NCI-H446 treated with DMSO at 0.1 percent for 48 hours (cell line): ENCODE measurements around the gene LAPTM5.
"Not testable (repeated sequence)": the region's sequence is repeated elsewhere in the genome, so short reads cannot be mapped to it uniquely, and the experiment has no call there.

Source experiments
- DNase-seq: peaks from one replicate; lab custom pipeline; 2025; lab: John Stamatoyannopoulos, UW

Gene LAPTM5

DNA sequence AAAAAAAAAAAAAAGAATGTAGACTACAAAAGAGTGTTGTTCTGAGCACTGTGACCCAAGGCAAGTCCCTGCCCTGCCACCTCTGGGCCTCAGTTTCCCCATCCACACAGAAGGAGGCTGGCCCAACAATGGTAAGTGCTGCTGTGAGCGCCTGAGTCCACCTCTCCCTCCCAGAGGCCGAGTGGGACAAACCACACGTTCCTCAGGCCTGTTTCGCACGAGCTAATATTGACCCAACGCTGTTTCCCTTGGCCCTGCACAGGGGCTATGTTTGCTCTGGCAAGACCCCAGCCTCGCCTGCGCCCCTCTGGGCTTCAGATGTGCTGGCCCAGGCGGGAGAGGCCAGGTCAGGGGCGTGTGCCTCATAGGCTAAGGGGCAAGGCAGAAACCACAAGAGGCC, 12.6 kb upstream of the LAPTM5 start:
- no peak for DNase-seq

DNA sequence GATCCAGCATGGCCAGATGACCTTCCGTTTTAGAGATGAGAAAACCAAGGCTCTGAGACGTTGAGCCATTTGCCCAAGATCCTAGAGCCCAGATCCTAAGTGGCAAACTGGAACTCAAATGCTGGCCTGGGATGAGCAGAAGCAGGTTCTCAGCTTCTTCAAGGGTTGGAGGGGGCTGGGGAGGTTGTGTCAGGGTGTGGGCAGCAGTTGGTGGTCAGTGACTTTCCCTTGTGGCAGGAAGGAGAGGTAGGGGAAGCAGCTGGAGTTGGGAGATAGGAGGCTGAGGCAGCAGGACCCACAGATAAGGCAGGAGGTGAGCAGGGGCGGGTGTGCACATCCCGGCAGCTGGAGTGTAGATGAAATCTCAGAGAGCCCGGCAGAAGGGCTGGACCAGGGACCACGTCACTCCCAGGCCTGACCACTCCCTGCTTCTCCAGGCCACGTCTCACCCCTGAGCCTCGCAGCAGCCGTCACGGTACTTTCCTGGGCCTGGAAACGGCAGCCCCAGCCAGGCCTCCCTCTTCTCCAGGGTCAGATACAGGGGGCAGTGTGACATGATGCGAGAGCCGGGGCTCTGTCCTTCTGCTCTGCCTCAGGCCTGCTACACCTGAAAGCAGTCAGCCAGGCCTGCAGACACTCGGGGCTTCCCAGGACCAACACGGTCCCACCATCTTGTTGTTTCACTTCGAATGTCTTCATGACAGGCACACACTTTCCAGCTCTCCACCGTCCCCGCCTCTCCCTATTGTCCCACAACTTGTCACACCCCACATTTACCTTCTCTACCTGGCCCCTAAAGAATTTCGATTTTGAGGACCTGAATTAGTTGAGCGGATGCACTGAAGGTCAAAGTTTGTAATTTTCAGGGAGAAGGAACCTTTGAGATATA, 11.5 kb upstream of the LAPTM5 start:
- no peak for DNase-seq

DNA sequence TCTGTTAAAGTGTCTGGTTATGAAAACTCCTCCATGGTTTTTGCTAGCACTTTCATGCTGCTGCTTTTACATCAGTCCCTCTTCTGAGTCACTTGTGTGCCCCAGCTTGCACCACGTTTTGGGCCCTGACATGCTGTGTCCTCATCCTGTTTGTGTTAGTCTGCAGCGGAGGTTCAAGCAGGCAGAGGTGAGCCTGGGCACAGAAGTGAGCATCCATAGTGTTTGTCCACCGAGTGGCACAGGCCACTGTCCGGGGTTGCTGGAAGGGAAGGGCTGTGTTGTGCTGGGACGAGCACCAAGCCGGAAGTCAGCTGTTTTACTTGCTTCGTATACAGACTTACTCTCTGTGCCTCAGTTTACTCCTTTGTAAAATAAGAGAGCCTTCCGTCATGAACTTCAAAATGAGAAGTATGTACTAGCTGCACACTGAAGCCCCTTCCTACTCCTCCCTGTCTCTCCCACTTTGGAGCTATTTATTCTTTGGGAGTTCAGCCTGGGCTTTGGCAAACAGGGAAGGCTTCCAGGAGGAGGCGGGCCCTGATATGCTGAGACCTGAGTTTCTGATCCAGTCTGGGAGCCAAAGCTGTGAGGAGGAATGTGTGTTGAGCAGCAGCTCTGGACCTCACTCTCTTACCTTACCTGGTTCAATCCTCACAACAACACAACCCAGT, 10.7 kb upstream of the LAPTM5 start:
- DNase-seq = no peak

DNA sequence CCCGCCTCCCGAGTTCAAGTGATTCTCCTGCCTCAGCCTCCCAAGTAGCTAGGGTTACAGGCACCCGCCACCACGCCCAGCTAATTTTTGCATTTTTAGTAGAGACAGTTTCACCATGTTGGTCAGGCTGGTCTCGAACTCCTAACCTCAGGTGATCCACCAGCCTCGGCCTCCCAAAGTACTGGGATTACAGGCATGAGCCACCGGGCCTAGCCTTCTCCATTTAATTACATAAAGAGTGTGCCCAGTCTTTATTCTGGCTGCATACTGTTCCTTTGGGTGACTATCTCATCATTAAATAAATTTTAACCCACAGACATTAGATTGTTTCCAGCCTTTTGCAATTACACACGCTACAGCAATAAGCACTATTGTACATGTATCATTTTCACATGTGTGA, 9.4 kb upstream of the LAPTM5 start:
- not testable (repeated sequence) for DNase-seq

DNA sequence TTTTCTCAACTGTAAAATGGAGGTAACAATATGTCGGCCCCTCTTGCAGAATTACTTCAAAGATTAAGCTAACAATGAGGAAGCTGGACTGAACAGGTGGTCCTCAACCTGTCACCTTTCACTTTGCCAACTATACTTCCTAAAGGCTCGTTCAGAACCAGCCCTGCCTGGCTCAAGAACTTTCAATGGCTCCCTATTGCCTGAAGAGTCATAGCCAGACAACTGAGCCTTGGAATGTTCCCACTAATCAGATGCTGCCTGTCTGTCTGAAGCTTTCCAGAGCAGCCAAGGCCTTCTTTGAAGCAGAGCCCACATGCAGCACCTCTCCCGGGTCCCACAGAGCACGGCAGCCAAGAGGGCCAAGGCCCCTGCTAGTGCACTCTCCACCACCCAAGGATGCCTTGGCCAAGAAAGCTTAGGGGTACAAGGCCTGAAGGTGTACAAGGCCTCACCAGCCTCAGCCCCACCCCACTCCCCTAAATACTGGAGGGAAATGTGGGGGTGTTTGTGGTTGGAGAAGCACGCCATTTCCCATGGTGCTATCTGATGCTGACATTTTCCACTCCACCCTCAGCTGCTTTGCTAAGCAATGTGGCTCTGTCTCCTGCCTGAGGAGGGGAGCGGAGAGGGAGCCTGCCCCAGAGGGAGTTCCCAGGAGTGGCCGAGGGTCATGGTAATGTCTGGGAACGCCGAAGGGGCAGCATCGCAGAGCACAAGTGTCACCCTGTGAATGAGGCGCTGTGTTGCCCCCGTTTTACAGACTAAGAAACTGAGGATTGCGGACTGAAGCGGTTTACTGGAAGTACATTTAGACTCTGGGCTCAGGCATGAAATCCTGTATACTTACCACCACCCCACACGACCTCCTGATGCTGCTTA, 8.2 kb upstream of the LAPTM5 start:
- no peak for DNase-seq

DNA sequence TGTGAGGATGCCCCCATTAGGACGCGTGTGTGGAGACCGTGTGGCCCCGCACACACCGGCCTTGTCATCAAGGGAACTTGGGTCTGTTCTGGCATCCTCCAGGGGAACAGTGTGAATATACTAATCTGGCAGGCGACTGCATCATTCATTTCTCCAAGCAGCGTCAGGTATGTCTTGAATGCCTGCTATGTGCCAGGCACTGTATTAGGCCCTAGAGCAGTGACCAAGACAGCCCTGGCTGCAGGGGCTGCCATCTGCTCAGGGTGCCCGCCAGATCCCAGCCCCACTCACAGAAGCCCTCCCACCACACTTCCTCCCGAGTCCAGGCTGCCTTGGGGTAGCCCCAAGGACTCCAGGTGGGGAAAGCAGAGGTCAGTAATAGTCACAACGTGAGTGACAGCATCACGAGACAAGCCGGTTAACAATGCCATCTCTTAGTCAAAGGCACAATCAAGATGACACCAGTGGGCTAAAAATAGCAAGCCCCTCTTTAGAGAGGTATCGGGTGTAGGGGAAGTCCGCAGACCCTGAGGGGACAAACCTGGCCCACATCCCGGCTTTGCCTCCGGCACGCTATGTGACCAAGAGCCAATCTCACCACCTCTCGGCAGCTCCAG, 7.5 kb upstream of the LAPTM5 start:
- DNase-seq = no peak

DNA sequence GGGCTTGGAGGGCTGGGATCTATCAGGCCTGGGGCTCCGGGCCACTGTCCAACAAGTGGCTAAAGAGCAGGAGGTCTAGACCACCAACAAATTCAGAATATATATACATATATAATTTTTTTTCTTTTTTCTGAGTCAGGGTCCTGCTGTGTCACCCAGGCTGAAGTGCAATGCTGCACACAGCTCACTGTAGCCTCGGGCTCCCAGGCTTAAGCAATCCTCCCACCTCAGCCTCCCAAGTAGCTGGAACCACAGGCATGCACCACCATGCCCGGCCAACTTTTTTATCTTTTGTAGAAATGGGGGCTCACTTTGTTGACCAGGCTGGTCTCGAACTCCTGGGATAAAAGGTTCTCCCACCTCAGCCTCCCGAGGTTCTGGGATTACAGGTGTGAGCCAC, 6.8 kb upstream of the LAPTM5 start:
- no peak for DNase-seq

DNA sequence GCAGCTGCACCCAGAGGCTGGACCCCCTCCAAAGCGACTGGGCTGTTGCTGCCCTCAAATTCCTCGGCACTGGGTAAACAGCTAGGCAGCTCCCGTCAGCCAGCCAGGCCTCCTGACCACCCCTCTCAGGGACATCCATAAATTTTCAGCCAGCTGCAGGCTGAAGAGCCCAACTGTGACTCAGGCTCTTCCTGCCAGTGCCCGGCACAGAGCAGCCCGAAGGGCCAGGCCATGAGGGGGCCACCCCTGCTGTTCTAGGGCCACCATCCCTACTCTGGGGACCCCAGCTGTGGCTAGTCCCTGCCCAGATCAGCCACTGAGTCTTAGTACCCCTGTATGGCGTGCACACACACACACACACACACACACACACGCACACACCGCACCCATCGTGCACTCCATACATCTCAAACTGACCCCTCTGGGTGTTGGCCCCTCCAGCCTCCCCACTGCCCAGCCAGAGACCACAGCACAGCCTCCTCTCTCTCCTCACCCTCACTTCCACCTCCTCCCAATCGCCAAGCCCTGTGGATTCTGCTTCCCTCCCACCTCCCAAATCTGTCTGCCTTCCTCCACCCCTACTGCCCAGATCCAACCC, 6.2 kb upstream of the LAPTM5 start:
- DNase-seq = no peak

DNA sequence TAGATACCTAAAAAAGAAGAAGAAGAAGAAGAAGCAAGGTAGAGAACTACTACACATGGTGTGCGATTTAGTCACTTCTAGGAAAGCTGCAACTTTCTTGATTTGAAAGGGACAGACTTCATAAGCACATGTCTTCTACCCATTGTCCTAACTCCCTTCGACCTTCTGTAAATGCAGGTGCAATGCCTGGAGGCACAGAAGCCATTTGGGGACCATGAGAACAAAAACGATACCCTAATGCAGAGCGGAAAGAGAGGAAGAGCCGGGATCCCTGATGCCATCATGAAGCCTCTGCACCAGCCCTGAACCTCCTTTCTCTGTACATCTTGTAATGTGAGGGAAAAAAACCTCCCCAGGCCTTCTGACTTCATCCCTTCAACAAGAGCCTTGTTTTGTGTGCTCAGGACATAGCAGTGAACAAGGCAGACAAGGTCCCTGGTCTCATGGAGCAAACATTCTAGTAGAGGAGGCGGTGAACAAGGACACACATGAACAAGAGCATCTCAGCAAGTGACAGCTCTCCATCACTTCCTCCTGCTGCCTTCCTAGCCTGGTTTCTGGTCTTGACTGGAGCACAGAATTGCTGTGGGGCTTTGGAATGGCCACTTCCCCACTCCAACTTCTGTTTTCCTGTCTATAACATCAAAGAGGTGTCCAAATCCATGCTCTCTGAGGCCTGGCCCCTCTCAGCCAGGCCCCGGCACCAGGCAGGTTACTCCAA, 5.5 kb upstream of the LAPTM5 start:
- DNase-seq = no peak

DNA sequence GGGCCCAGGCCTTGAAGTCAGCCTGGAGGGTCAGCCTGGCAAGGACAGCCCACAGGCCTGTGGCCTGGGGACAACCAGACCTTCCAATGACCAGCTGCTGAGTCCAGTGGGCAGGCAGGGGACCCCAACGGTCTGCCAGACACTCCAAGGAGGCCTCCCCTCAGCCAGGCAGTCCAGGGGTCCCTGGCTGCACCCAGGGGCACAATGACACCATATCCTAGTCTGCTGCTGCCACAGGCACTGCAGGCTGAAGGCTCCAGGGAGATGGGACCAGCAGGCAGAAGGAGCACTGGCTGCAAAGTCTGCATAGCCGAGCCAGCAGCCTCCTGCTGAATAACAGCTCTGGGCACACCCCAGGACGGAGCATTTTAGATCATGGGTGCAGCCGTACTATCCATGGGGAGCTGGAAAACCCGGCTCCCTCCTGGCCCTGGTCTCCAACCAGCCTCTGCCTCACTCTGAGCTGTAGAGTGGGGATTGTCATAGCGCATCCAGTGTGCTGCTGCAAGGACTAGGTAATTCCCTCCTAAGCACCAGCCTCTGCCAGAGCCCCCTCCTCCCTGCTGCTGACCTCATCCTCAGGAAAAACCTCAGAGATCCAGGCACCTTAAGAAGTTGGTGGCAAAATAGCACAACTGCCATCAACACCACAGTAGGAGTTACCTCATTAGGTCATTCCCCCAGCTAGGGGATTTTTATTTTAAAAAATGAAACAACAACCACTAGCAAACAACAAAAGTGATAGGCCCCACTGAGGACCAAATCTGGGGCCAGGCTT, 4.8 kb upstream of the LAPTM5 start:
- DNase-seq = no peak

DNA sequence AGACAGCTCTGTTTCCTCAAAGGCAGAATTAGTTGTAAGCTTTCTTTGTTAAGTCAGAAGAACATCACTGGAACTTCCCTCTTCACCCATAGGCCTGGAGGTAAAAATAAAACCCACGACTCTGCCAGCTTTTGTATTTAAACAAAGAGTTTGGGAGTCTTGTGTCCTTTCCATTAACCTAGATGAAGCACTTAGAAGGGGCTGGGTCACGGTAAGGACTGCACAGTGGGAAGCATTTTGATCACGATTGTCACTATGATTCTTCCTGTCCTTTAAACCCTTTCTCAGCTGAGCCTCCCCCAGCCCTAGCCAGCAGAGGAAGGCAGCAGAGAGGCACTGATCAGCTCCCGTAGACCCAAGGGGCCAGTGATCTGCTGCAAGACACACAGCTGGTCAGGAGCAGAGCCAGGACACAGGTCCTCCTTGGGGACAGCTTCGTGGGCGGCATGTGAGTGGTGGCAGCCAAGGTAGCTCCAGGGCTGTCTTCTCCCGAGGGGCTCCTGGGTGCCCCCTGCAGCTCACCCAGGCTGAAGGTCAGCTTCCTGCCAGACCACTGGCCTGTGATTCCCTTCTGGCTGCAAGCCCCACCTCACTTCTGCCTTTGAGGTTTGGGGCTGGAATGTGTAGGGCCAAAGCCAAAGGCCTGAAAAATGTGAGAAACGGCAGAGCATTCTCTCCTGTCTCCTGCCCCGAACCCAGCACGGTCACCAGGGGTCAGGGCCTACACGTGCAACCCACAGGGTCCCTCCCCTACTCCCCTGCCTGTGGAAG, 4.0 kb upstream of the LAPTM5 start:
- no peak for DNase-seq

DNA sequence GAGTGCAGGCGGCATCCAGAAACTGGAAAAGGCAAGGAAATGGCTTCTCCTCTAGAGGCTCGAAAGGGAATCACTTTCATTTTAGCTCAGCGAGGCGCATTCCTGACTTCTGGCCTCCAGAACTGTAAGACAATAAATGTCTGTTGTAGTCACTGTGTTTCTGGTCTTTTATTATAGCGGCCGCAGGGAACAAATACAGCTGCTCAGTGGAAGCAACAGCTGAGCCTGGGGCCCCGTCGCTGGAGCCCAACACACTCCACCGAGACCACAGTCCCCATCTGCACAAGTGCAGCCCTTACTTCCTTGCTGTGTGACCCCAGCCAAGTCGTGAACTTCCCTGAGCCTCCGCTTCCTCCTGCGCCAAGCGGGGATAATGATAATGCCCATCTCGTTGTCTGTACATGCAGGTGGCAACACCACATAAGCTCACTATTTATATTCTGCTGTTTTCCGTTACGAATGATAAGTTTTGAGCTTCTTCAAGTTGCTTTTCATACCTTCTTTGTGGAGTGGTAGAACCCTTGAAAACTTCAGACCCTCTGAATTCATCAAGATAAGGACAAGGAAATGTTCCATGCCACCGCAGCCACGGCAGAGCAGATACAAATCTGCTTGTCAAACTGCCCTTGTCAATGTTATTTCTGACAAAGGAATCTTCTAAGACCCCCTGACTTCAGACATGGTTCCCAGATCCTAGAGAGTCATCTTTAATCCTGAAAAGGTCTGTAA, 3.2 kb upstream of the LAPTM5 start:
- DNase-seq = no peak

DNA sequence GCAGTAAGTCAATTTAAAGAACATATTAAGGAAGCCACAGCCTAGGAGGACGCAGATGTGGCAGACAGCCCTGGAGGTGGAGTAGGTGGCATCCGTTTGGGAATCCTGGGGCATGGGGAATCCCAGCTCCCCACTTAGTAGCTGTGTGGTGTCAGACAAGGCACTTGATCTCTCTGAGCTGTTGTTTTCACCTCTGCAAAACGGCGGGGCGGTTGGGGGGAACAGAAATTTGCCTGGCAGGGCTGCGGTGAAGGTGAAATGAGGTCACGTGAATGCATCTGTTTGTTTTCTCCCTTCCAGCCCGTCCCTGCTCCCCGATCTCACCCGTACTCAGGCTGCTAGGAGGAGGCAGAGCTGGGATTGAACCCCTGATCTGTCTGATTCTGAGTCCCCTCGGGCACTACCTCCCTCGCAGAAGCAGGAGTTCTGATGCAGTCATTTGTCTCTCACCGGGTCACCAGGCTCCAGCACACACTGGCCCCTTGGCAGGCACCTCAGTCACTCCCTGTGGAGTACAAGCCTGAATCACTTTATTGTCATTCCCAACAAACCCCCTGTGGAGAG, 2.2 kb upstream of the LAPTM5 start:
- DNase-seq = no peak

DNA sequence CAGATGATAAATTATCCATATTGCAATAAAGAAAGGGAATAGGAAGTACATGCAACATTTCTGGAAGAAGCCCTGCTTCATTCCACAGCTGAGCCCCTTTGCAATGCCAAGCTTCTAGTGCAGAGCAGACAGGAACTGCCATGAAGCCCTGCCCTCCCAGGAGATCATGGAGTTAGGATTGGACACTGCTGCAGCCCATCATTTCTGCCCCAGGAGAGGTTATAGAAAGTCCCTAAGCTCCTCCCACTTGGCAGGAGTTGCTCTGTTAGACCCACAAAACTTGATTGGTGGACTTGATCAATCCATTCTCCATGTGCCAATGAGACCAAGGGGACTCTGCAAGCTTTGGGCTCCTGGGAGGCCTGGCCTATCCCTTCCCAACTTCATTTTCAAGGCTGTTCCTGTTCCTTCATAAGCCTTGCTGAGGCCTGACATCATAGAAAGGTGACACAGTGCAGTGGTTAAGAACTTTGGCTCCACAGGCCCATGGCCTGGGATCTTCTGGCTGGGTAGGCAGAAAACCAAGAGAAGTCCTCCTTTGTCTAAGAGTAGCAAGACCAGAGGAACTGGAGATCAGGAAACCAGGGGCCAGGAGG, 1.3 kb upstream of the LAPTM5 start:
- no peak for DNase-seq

DNA sequence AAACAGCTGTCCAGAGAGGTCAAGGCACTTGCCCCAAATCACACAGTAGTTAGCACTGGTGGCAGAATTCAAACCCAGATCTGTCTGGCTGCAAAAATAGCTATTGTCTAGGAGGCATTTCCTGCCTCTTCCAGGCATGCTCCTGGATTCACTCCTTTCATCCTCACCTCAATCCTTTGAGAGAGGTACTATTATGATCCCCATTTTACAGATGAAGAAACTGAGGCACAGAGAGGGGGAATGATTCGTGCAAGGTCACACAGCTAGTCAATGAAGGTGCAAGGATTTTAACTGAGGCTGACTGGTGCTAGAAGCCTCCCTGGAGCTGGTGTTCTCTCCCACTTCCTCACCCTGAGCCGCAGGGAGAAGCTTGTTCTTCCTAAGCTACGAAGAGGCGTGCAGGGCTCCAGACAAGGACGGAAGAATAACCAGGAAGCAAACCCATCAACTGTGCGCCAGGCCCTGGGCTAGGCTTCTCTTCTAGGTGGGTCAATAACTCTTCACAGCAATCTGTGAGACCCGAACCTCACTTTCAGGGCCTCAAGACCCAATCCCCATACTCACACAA, 631 bp upstream of the LAPTM5 start:
- DNase-seq = no peak

DNA sequence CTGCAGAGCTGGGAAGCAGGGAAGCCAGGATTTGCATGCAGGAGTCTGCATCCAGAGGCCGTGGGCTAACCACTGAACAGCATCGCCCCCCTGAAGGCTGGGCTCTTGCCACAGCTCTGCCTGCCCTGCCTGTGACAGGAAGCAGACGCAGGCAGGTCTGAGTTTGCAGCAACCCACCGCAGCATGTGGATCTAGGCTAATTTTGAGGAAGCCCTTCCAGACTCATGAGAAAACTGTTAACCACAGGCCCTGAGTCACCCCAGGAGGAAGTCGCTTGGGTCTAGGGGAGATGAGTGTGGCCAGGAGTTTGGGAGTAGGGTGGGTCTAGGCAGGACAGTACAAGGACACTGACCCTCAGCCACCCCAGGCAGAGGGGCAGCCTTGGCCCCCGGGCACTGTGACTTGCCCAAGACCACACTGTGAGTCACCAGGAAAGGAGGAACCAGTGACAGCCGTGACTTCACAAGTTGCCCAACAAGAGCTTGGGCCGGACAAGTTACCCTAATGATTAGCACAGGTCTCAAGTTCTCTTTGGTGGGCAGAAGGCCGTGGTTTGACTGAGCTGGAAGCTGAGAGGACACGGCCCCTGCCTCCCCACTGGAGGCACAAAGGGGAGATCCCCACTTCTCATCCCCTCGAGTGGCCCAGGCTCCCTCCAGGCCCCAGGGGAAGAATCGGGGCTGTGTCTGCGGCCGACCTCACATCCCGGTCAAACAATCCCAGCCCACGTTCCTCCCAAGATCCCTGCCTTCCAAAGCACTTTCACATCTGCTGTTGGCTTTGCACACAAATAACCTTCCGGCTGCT, 826 bp downstream of the LAPTM5 start:
- no peak for DNase-seq

DNA sequence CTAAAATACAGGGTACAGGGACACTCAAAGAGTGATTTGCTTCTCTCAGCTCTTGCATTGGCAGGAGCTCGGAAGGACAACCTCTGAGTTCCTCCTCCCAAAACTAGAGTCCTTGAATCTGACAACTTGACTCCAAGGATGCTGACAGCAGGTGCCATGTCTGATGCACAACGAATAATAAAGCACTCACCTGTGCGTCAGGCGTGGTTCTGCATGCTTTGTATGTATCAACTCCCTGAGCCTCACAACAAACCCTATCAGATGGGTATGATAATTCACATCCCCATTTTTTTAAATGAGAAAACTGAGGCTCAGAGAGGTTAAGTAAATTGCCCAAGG, 1.4 kb downstream of the LAPTM5 start:
- DNase-seq = no peak
